Peyer's patch (tissue), 4 donors: Measurements from ENCODE around the gene MUC21.
"Not testable (repeated sequence)": the region's sequence is repeated elsewhere in the genome, so short reads cannot be mapped to it uniquely, and the experiment has no call there.

Source experiments
- POLR2A ChIP-seq, 2 donors: fragments of 450-650 bp; IDR thresholded peaks; one replicate each; pipeline ENCODE4 v1.5.1; 2017; ENCODE audit warnings: antibody characterized with exemption in 2 of 2, mild to moderate bottlenecking in 2 of 2, moderate library complexity in 2 of 2
- TF ChIP-seq, protein P1 (sequence below), 6 experiments: fragments of 450-650 bp in 4 of 6; fragments of 200-600 bp in 2 of 6; sonication (generic) in 1 of 6; IDR thresholded peaks; one replicate each; pipeline ENCODE4 v1.5.1; 2017 to 2019; ENCODE audit warnings: antibody characterized with exemption in 6 of 6, mild to moderate bottlenecking in 3 of 6, moderate library complexity in 1 of 6

DNA sequence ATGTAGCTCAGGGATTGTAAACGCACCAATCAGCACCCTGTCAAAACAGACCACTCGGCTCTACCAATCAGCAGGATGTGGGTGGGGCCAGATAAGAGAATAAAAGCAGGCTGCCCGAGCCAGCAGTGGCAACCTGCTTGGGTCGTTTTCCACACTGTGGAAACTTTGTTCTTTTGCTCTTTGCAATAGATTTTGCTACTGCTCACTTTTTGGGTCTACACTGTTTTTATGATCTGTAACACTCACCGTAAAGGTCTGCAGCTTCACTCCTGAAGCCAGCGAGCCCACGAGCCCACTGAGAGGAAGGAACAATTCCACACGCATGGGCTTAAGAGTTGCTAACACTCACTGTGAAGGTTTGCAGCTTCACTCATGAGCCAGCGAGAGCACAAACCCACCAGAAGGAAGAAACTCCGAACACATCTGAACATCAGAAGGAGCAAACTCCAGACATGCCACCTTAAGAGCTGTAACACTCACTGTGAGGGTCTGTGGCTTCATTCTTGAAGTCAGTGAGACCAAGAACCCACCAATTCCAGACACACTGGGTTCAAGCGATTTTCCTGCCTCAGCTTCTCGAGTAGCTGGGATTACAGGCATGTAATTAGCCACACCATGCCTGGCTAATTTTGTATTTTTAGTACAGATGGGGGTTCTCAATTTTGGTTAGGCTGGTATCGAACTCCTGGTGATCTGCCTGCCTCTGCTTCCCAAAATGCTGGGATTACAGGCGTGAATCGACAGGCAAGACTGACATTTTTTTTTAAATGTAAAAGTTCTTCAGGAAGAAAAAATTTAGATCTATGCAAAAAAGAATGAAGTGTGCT lies 38.4 kb downstream of the MUC21 start:
- not testable (repeated sequence) for TF ChIP-seq POLR2A (IDR thresholded peaks at IDR 0.05)
- TF ChIP-seq, protein P1, sequence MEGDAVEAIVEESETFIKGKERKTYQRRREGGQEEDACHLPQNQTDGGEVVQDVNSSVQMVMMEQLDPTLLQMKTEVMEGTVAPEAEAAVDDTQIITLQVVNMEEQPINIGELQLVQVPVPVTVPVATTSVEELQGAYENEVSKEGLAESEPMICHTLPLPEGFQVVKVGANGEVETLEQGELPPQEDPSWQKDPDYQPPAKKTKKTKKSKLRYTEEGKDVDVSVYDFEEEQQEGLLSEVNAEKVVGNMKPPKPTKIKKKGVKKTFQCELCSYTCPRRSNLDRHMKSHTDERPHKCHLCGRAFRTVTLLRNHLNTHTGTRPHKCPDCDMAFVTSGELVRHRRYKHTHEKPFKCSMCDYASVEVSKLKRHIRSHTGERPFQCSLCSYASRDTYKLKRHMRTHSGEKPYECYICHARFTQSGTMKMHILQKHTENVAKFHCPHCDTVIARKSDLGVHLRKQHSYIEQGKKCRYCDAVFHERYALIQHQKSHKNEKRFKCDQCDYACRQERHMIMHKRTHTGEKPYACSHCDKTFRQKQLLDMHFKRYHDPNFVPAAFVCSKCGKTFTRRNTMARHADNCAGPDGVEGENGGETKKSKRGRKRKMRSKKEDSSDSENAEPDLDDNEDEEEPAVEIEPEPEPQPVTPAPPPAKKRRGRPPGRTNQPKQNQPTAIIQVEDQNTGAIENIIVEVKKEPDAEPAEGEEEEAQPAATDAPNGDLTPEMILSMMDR (IDR thresholded peaks at IDR 0.05) = not testable (repeated sequence)
